Measurements from ENCODE around the gene COL19A1. TPM values are rescaled to one million over a fixed set of nuclear protein-coding genes. Genes with fewer than 3 reads are reported as not detected.

The COL19A1 gene
- polyA plus RNA-seq, 1 of the 3 experiments (the other 2 are of a cell fraction): 0.15 TPM

DNA sequence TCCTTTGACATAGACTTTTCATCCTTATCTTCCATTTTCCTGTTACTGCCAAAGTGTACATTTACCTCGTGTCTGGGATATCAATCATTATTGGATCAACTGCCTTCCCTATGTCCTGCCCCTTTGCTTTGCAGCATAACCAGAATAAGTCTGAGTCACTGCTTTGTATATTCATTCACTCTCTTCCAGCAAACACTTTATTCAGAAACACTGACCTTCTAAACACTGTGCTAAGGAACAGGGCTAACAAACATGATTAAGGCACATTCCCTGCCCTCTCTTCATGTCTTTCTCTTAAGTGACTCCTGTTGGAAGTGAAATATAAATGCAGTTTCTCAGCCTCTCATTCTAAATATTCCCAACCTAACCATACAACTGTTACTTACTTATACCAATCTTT lies 66.9 kb downstream of the COL19A1 start:
- H3K79me2 ChIP-seq (ENCODE audit: insufficient read depth): no peaks in the 10 kb centered on the region
- DNase-seq: no peak
- 7% methylated on average over 1 of the region's 1 CpG for WGBS (ENCODE audit: low lambda C conversion rate)
- no peak overlapping the region for H3K9ac ChIP-seq
- POLR2A ChIA-PET: no interaction called here
- no peaks in the 10 kb centered on the region for H4K20me1 ChIP-seq (ENCODE audit: insufficient read depth)
- H3K27ac ChIP-seq (ENCODE audit: low read depth in 2 of 2, low read length in 1 of 2): no peak overlapping the region
- no peaks in the 10 kb centered on the region for H3F3A ChIP-seq (replicated peaks; ENCODE audit: insufficient read depth)
- no peaks in the 10 kb centered on the region for H3K27me3 ChIP-seq (ENCODE audit: insufficient read depth)
- no peak overlapping the region for H3K4me2 ChIP-seq
- no peaks in the 10 kb centered on the region for H3K9me2 ChIP-seq
- H2AFZ ChIP-seq (ENCODE audit: low read depth): 0 out of 2 replicates have a peak overlapping the region, but pooled peaks have one; percentile 11
- CTCF ChIA-PET: no interaction called here
- H3K4me1 ChIP-seq (ENCODE audit: control insufficient read depth in 1 of 2, insufficient read depth in 2 of 2, low read depth in 1 of 2, low read length in 1 of 2): no peaks in the 10 kb centered on the region
- no peaks in the 10 kb centered on the region for H3K9me3 ChIP-seq
- TF ChIP-seq MEF2A (IDR thresholded peaks at IDR 0.05; ENCODE audit: borderline replicate concordance, low read depth) (no peak), RFX5 (IDR thresholded peaks at IDR 0.05; ENCODE audit: low read length) (no peak), SMC3 (IDR thresholded peaks at IDR 0.05; ENCODE audit: low read depth, low read length) (no peak), EP300 (IDR thresholded peaks at IDR 0.05; ENCODE audit: borderline replicate concordance in 1 of 2, low read depth in 1 of 2, low read length in 1 of 2) (no peak)
- TF ChIP-seq, protein P1, sequence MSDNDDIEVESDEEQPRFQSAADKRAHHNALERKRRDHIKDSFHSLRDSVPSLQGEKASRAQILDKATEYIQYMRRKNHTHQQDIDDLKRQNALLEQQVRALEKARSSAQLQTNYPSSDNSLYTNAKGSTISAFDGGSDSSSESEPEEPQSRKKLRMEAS (IDR thresholded peaks at IDR 0.05; ENCODE audit: low read depth): no peak
- TF ChIP-seq, protein P2, sequence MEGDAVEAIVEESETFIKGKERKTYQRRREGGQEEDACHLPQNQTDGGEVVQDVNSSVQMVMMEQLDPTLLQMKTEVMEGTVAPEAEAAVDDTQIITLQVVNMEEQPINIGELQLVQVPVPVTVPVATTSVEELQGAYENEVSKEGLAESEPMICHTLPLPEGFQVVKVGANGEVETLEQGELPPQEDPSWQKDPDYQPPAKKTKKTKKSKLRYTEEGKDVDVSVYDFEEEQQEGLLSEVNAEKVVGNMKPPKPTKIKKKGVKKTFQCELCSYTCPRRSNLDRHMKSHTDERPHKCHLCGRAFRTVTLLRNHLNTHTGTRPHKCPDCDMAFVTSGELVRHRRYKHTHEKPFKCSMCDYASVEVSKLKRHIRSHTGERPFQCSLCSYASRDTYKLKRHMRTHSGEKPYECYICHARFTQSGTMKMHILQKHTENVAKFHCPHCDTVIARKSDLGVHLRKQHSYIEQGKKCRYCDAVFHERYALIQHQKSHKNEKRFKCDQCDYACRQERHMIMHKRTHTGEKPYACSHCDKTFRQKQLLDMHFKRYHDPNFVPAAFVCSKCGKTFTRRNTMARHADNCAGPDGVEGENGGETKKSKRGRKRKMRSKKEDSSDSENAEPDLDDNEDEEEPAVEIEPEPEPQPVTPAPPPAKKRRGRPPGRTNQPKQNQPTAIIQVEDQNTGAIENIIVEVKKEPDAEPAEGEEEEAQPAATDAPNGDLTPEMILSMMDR (IDR thresholded peaks at IDR 0.05): no peak
- TF ChIP-seq, protein P3, sequence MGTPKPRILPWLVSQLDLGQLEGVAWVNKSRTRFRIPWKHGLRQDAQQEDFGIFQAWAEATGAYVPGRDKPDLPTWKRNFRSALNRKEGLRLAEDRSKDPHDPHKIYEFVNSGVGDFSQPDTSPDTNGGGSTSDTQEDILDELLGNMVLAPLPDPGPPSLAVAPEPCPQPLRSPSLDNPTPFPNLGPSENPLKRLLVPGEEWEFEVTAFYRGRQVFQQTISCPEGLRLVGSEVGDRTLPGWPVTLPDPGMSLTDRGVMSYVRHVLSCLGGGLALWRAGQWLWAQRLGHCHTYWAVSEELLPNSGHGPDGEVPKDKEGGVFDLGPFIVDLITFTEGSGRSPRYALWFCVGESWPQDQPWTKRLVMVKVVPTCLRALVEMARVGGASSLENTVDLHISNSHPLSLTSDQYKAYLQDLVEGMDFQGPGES (IDR thresholded peaks at IDR 0.05; ENCODE audit: low read depth, low read length): no peak
- TF ChIP-seq, protein P4, sequence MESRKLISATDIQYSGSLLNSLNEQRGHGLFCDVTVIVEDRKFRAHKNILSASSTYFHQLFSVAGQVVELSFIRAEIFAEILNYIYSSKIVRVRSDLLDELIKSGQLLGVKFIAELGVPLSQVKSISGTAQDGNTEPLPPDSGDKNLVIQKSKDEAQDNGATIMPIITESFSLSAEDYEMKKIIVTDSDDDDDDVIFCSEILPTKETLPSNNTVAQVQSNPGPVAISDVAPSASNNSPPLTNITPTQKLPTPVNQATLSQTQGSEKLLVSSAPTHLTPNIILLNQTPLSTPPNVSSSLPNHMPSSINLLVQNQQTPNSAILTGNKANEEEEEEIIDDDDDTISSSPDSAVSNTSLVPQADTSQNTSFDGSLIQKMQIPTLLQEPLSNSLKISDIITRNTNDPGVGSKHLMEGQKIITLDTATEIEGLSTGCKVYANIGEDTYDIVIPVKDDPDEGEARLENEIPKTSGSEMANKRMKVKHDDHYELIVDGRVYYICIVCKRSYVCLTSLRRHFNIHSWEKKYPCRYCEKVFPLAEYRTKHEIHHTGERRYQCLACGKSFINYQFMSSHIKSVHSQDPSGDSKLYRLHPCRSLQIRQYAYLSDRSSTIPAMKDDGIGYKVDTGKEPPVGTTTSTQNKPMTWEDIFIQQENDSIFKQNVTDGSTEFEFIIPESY (IDR thresholded peaks at IDR 0.05; ENCODE audit: borderline replicate concordance, low read depth): no peak
- no peak overlapping the region for H3K4me3 ChIP-seq (ENCODE audit: low read depth in 2 of 2, low read length in 1 of 2)
- H3K36me3 ChIP-seq (replicated peaks in 1 of 2; ENCODE audit: control insufficient read depth in 1 of 2, insufficient read depth in 2 of 2, low read length in 1 of 2): no peaks in the 10 kb centered on the region

DNA sequence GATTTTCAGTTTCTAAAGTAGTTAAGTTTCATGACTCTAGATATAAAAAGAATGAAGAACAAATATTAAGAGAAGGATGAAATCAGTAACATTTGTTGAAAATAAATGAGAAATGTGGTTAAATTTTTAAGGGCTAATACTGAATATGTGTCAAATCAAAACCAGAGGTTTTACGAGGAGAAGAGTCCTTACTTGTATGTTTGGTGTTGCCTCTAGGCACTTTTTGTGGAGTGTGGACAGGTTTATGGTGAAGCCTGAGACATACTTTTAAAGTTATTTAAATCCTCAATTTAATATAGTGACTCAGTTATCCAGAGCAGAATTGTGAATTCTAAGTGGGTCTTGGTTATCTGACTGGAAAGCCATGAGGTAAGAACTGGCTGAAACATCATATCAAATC lies 68.7 kb downstream of the COL19A1 start:
- Histone ChIP-seq H2AFZ (ENCODE audit: low read depth) (no peak overlapping the region), H3K27me3 (ENCODE audit: insufficient read depth) (no peaks in the 10 kb centered on the region), H3K4me3 (ENCODE audit: low read depth in 2 of 2, low read length in 1 of 2) (no peak overlapping the region), H3F3A (replicated peaks; ENCODE audit: insufficient read depth) (no peaks in the 10 kb centered on the region), H3K27ac (ENCODE audit: low read depth in 2 of 2, low read length in 1 of 2) (no peak overlapping the region), H3K9ac (no peak overlapping the region), H3K4me2 (no peak overlapping the region), H3K9me2 (no peaks in the 10 kb centered on the region), H3K9me3 (no peaks in the 10 kb centered on the region), H3K4me1 (ENCODE audit: control insufficient read depth in 1 of 2, insufficient read depth in 2 of 2, low read depth in 1 of 2, low read length in 1 of 2) (no peaks in the 10 kb centered on the region), H4K20me1 (ENCODE audit: insufficient read depth) (no peaks in the 10 kb centered on the region), H3K36me3 (replicated peaks in 1 of 2; ENCODE audit: control insufficient read depth in 1 of 2, insufficient read depth in 2 of 2, low read length in 1 of 2) (no peaks in the 10 kb centered on the region), H3K79me2 (ENCODE audit: insufficient read depth) (no peaks in the 10 kb centered on the region)
- DNase-seq: no peak
- POLR2A ChIA-PET: no interaction called here
- CTCF ChIA-PET: no interaction called here
- WGBS (ENCODE audit: low lambda C conversion rate): 67% methylated on average over 1 of the region's 1 CpG
- TF ChIP-seq RFX5 (IDR thresholded peaks at IDR 0.05; ENCODE audit: low read length) (no peak), TCF12 (IDR thresholded peaks at IDR 0.05) (no peak), GATA2 (CRISPR knock-in tag; IDR thresholded peaks at IDR 0.05) (no peak)
- TF ChIP-seq, protein P2 (IDR thresholded peaks at IDR 0.05): no peak
- TF ChIP-seq, protein P5, sequence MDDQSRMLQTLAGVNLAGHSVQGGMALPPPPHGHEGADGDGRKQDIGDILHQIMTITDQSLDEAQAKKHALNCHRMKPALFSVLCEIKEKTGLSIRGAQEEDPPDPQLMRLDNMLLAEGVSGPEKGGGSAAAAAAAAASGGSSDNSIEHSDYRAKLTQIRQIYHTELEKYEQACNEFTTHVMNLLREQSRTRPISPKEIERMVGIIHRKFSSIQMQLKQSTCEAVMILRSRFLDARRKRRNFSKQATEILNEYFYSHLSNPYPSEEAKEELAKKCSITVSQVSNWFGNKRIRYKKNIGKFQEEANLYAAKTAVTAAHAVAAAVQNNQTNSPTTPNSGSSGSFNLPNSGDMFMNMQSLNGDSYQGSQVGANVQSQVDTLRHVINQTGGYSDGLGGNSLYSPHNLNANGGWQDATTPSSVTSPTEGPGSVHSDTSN (IDR thresholded peaks at IDR 0.05): no peak

All from SK-N-SH (cell line).